Choroid plexus epithelial cell (primary cell): ENCODE results near the gene MAPKAP1.

Experiments
- DNase-seq: peaks from one replicate; pipeline ENCODE4 v3.0.0-alpha.2; 2010; ENCODE audit warnings: low read depth
- H3K4me3 ChIP-seq: 2 replicates; pipeline ENCODE4 v1.5.1; 2011; ENCODE audit warnings: low read depth, mild to moderate bottlenecking, control low read depth, low read length, moderate library complexity
- TF ChIP-seq, protein P1 (sequence below): conservative IDR thresholded peaks from 2 replicates; pipeline ENCODE4 v1.5.1; 2011; ENCODE audit warnings: low read depth, mild to moderate bottlenecking, control low read depth, inconsistent platforms, low read length, moderate library complexity

MAPKAP1 gene

DNA sequence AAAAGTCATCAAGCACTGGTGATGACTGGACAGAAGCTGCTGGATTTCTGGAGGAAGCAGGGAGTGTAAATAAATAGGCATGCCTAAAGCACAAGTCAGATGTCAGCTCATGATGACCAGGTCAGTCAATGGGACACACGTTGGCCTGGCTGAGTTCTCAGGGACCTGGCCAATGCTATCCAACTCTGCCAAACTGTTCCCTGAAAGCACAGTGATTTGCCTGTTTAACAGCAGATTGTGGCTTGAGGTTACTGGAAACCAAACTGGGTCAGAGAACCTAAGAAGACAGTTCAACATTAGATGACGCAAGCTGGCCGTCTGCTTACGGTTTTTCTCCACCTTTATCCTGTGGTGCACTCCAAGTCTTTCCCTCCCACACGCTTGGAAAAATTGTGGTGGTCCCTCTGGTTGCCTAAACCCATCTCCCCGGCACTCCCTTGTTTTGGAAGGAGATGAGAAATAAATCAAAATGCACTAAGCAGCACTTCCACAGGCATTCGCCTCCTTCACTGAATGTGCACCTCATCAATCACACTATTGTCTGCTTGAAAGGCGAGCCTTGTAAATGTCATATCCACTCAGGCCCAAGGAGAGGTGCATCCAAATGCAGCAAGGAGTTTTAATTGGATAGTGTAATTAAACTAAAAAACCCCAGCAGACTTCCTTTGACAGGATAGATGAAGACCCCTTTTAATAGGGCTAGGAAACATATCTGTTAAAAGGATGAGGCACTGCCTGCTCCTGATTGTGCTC lies 245.9 kb downstream of the MAPKAP1 start:
- no peak overlapping the region for H3K4me3 ChIP-seq
- TF ChIP-seq, protein P1, sequence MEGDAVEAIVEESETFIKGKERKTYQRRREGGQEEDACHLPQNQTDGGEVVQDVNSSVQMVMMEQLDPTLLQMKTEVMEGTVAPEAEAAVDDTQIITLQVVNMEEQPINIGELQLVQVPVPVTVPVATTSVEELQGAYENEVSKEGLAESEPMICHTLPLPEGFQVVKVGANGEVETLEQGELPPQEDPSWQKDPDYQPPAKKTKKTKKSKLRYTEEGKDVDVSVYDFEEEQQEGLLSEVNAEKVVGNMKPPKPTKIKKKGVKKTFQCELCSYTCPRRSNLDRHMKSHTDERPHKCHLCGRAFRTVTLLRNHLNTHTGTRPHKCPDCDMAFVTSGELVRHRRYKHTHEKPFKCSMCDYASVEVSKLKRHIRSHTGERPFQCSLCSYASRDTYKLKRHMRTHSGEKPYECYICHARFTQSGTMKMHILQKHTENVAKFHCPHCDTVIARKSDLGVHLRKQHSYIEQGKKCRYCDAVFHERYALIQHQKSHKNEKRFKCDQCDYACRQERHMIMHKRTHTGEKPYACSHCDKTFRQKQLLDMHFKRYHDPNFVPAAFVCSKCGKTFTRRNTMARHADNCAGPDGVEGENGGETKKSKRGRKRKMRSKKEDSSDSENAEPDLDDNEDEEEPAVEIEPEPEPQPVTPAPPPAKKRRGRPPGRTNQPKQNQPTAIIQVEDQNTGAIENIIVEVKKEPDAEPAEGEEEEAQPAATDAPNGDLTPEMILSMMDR, result no peak
- DNase-seq, result peak; percentile 64

DNA sequence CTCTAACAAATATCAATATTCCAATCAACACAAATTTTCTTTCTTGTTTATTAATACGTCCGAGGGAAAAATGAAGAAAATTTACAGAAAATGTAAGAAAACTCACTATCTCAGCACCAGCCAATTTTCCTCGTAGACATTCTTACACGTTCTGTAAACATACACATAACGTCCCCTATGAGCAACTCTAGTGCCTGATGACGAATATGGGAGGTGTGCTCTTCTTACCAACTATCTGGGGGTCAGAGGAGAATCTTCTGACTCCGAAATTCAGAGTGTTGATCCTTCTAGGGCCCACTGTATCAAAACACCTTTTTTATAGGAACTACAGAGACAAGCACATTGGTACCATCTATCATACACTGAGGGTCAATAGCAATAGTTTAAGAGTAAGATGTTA lies 246.7 kb downstream of the MAPKAP1 start:
- TF ChIP-seq, protein P1, result no peak
- DNase-seq, result peak; percentile 41
- no peak overlapping the region for H3K4me3 ChIP-seq

DNA sequence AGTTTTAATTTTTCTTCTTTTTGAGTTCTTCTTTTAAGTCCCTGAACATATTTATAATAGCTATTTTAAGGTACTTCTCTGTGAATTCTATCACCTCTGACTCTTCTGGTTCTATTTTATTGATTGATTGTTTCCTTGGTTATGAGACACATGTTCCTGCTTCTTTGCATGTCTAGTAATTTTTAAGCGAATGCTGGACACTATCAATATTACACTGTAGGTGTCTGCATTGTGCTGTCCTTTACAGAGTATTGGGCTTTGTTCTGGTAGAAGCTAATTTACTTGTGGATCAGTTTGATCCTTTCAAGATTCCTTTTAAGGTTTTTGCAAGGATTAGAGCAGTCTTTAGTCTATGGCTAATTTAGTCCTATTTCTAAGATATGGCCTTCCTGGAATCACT lies 249.7 kb downstream of the MAPKAP1 start:
- no peak overlapping the region for H3K4me3 ChIP-seq
- no peak for DNase-seq
- TF ChIP-seq, protein P1, result no peak

DNA sequence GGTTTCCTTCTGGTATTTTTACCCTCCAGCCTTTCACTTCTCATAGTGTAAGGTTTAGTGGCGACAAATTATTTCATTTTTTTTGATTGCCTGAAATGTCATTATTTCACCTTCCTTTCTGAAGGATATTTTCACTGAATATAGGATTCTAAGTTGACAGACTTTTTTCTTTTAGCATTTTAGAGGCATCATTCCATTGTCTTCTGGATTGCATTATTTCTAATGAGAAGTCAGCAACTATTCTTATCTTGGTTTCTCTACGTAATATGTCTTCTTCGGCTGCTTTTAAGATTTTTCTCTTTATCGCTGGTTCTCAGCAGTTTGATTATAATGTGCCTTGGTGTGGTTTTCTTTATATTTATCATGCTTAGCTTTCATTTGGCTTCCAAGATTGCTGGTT lies 251.1 kb downstream of the MAPKAP1 start:
- no peak for DNase-seq
- H3K4me3 ChIP-seq, result no peak overlapping the region
- TF ChIP-seq, protein P1, result no peak

DNA sequence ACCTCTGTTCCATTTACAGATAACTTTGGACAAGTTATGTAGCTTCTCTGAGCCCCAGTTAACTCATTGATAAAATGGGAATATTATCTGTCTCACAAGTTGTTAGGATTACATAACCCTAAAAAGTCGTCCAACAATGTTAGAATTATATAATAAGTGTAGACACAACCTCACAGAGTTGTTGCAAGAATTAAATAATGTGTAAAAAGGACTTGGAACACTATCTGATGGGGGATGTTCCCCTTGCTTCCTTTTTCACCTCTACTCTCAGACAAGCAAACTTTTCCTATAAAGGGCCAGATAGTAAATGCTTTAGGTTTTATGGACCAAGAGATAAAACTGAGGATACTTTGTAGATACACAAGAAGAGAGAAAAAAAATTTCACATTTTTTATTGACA lies 251.9 kb downstream of the MAPKAP1 start:
- no peak for DNase-seq
- TF ChIP-seq, protein P1, result no peak
- no peak overlapping the region for H3K4me3 ChIP-seq

DNA sequence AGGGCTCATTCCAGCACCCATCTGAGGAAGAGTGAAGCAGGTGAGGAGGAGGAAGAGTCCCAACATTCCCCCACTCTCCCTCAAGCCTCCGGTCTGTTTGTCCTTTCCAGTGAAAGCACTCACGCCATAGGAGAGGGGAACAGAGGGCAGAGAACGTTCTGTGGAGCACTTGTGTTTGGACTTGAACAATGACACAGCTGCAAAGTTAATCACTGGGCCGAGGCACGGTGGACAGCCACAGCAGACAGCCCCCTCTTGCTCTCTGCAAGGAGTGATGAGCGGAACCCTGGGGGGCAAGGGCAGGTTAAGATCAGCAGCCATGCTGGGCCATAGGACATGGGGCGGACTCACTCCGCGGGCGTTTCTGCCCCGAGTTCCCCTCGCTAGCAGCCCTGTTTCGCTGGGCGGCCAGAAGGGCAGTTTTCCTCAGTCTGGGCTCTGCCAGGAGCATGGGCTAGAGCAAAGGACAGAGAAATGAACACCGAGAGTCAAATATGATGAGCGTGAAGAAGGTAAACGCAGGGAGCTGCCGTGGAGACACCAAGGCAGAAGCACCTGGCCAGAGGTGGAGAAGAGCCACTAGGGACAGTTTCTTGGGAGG lies 259.7 kb downstream of the MAPKAP1 start:
- TF ChIP-seq, protein P1, result no peak
- H3K4me3 ChIP-seq, result no peak overlapping the region
- DNase-seq, result no peak
